Gastrocnemius medialis (tissue), 4 donors: Measurements from ENCODE around the gene KLF11. TPM values are rescaled to one million over a fixed set of nuclear protein-coding genes. Genes with fewer than 3 reads are reported as not detected.
"Not testable (repeated sequence)": the region's sequence is repeated elsewhere in the genome, so short reads cannot be mapped to it uniquely, and the experiment has no call there.

Source experiments
- ATAC-seq, 2 donors: fragments of 150-250 bp; one replicate each; pipeline ENCODE4 v1.9.1; 2016
- DNase-seq, 2 donors: peaks; one replicate each; pipeline ENCODE4 v3.0.0-alpha.2; 2019
- H3K27ac ChIP-seq, 4 donors: fragments of 200-600 bp; sonication (generic); 1 replicate in 1 of 4; 2 replicates in 3 of 4; pipeline ENCODE4 v1.5.1; 2016 to 2018; ENCODE audit warnings: mild to moderate bottlenecking in 2 of 4, moderate library complexity in 1 of 4
- H3K27me3 ChIP-seq, 3 donors: fragments of 200-600 bp; sonication (generic) in 2 of 3; 1 replicate in 1 of 3; 2 replicates in 2 of 3; pipeline versions ENCODE4 v1.5.1 to v1.6.0; 2016 to 2019; ENCODE audit warnings: mild to moderate bottlenecking in 1 of 3, moderate library complexity in 1 of 3
- H3K36me3 ChIP-seq, 2 donors: fragments of 200-600 bp; sonication (generic) in 1 of 2; one replicate each; pipeline ENCODE4 v1.5.1; 2017 to 2018
- H3K4me1 ChIP-seq, 2 donors: fragments of 200-600 bp; sonication (generic) in 1 of 2; one replicate each; pipeline ENCODE4 v1.5.1; 2016 to 2017; ENCODE audit warnings: mild to moderate bottlenecking in 2 of 2
- H3K4me3 ChIP-seq, 4 donors: fragments of 200-600 bp; sonication (generic) in 3 of 4; 1 replicate in 1 of 4; 2 replicates in 3 of 4; pipeline ENCODE4 v1.5.1; 2016 to 2019; ENCODE audit warnings: mild to moderate bottlenecking in 2 of 4
- H3K9me3 ChIP-seq, 3 donors: fragments of 200-600 bp; sonication (generic) in 2 of 3; 1 replicate in 1 of 3; 2 replicates in 2 of 3; pipeline ENCODE4 v1.5.1; 2016 to 2019
- CTCF ChIP-seq, 5 experiments: fragments of 450-650 bp in 3 of 5; fragments of 200-600 bp in 2 of 5; sonication (generic) in 2 of 5; IDR thresholded peaks in 4 of 5; conservative IDR thresholded peaks in 1 of 5; 1 replicate in 4 of 5; 2 replicates in 1 of 5; pipeline ENCODE4 v1.5.1; 2016 to 2019; ENCODE audit warnings: antibody characterized with exemption in 5 of 5, mild to moderate bottlenecking in 3 of 5, moderate library complexity in 3 of 5
- POLR2A ChIP-seq, 2 donors: fragments of 450-650 bp; IDR thresholded peaks; one replicate each; pipeline ENCODE4 v1.6.1; 2017; ENCODE audit warnings: antibody characterized with exemption in 2 of 2, mild to moderate bottlenecking in 2 of 2, moderate library complexity in 2 of 2
- in situ Hi-C, 4 donors: fragments of 200-750 bp; cut with MboI; loops; one replicate each; pipeline versions ENCODE4 v1.15.0 to v1.8.0; 2017; ENCODE audit warnings: low sequenced_read_pairs in 4 of 4
- intact Hi-C: fragments of 100-400 bp; cut with DNase I; formaldehyde crosslinking; loops from one replicate; pipeline ENCODE4 v1.15.1; 2023; ENCODE audit warnings: low total_unique reads
- total RNA-seq, 4 donors: library from RNA; depleted of rRNA; stranded (reverse); fragments of >200 nt; gene quantifications; one replicate each; pipeline versions ENCODE4 v1.1.0 to v1.2.3, GENCODE V29; 2016

KLF11 gene
- total RNA-seq, 4 donors from 2014 or later = 7.6 to 18.3 (median 12.9) TPM

DNA sequence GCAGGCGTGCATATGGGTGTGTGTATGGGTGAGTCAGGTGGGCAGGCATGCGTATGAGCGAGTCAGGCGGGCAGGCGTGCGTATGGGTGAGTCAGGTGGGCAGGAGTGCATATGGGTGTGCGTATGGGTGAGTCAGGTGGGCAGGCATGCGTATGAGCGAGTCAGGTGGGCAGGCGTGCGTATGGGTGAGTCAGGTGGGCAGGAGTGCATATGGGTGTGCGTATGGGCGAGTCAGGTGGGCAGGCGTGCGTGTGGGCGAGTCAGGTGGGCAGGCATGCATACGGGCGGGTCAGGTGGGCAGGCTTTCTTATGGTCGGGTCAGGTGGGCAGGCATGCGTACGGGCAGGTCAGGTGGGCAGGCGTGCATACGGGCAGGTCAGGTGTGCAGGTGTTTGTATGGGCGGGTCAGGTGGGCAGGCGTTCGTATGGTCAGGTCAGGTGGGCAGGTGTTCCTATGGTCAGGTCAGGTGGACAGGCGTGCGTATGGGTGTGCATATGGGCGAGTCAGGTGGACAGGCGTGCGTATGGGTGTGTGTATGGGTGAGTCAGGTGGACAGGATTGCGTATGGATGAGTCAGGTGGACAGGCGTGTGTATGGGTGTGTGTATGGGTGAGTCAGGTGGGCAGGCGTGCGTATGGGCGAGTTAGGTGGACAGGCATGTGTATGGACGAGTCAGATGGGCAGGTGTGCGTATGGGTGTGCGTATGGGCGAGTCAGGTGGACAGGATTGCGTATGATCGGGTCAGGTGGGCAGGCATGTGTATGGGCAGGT lies 28.7 kb upstream of the KLF11 start:
- Histone ChIP-seq H3K9me3 (no peaks in the 10 kb centered on the region), H3K4me1 (peaks cover 7 to 12% of the 10 kb centered on the region in 2 donors), H3K27me3 (no peaks in the 10 kb centered on the region), H3K36me3 (no peaks in the 10 kb centered on the region), H3K27ac (no peak overlapping the region), H3K4me3 (no peak overlapping the region)
- no peak for ATAC-seq
- TF ChIP-seq POLR2A (IDR thresholded peaks at IDR 0.05) = no peak
- no peak for TF ChIP-seq CTCF (IDR thresholded peaks at IDR 0.05 in 4 of 5, conservative IDR thresholded peaks at IDR 0.05 in 1 of 5)
- DNase-seq = no peak
- in situ Hi-C loops (no loop called here), intact Hi-C loops (no loop called here)

DNA sequence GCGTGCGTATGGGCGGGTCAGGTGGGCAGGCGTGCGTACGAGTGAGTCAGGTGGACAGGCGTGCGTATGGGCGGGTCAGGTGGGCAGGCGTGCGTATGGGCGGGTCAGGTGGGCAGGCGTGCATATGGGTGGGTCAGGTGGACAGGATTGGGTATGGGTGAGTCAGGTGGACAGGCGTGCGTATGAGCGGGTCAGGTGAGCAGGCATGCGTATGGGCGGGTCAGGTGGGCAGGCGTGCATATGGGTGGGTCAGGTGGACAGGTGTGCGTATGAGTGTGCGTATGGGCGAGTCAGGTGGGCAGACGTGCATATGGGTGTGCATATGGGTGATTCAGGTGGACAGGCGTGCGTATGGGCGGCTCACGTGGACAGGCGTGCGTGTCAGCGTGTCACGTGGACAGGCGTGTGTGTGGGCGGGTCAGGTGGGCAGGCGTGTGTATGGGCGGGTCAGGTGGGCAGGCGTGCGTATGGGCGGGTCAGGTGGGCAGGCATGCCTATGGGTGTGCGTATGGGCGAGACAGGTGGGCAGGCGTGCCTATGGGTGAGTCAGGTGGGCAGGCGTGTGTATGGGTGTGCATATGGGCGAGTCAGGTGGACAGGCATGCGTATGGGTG lies 27.9 kb upstream of the KLF11 start:
- H3K9me3 ChIP-seq, H3K4me1 ChIP-seq, H3K27ac ChIP-seq, H3K4me3 ChIP-seq, H3K27me3 ChIP-seq, ATAC-seq, H3K36me3 ChIP-seq, DNase-seq, in situ Hi-C loops, intact Hi-C loops: not testable (repeated sequence)

- ATAC-seq (no peak), DNase-seq (no peak)
- TF ChIP-seq POLR2A (IDR thresholded peaks at IDR 0.05) = no peak
- no peak for TF ChIP-seq CTCF (IDR thresholded peaks at IDR 0.05 in 4 of 5, conservative IDR thresholded peaks at IDR 0.05 in 1 of 5)
- no peak overlapping the region for H3K27ac ChIP-seq
- H3K9me3 ChIP-seq = no peaks in the 10 kb centered on the region
- no peaks in the 10 kb centered on the region for H3K27me3 ChIP-seq
- H3K4me3 ChIP-seq = no peak overlapping the region
- in situ Hi-C loops = no loop called here
- intact Hi-C loops = no loop called here
- H3K4me1 ChIP-seq = no peaks in the 10 kb centered on the region
- H3K36me3 ChIP-seq = no peaks in the 10 kb centered on the region
Measured at GRCh38 chr2:10016001-10016801, 27.1 kb upstream of the KLF11 start.

GRCh38 chr2:10016802-10017258 lies 26.5 kb upstream of the KLF11 start:
- in situ Hi-C loops = no loop called here

More at GRCh38 chr2:10016802-10017258, 26.5 kb upstream of the KLF11 start:
- H3K27me3 ChIP-seq = no peaks in the 10 kb centered on the region
- no peak overlapping the region for H3K4me3 ChIP-seq
- H3K4me1 ChIP-seq = no peaks in the 10 kb centered on the region
- DNase-seq = no peak
- TF ChIP-seq CTCF (IDR thresholded peaks at IDR 0.05 in 4 of 5, conservative IDR thresholded peaks at IDR 0.05 in 1 of 5) (no peak), POLR2A (IDR thresholded peaks at IDR 0.05) (no peak)
- H3K36me3 ChIP-seq = no peaks in the 10 kb centered on the region
- H3K27ac ChIP-seq = no peak overlapping the region
- ATAC-seq = no peak
- H3K9me3 ChIP-seq = no peaks in the 10 kb centered on the region
- intact Hi-C loops = no loop called here
